ENCODE data around the gene GRIK1.

GRIK1 gene

DNA sequence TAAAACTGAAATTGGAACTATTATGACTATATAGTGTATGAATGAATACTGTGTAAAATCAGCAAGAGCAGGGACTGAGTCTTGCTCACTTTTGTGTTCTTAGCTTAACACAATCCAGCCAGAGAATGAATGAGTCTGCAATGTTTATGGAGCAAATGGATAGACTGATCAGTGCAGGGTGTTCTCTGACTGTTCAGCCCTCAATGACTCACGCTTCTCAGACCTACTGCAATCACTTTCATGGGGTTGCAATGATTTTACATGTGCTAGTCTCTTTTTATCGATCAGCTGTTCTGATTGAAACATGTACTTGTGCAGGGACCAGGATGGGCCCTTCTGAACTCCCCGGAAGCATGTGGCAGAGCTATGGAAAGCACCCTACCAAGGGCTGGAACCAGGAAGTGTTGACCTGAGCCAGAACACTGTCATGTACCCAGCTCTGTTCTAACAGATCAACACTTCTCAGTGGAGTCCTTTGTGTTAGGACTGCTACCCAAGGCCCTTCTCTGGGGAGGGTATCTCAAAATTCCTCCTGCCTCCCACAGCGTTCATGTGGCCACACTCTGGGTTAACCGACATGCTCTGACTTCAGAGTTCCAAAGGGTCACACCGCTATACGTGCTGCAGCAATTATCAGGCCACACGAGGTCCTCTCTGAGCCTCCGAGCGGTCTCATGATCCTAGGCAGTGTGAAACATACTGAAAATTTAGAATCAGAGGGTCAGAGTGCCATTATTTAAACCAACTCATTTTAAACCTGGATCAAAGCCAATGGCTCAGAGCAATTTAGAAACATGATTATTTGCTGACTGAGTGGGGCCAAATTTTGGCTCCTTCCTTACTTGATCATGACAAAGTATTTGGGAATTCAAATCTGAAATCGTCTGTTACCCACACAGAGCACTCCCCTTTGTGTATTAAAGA lies 35.2 kb downstream of the GRIK1 start:
- DNase-seq = no peak

DNA sequence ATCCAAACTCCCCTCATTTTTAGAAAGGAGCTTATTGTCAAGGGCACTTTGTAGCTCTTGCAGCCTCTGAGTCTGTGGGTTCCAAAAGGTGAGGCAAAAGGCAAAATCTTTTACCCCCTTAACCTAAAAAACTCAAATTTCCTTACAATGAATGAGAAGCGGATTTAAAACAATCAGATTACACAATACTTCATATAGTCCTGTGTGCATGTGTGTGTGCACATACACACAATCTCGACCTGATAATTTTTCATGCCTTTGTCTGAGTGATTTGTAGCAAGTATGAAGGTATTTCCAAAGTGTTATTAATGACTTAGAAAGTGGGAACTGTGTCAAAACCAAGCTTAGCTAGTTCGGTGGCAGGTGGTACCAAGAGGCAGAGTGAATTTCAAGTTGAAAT lies 42.9 kb downstream of the GRIK1 start:
- no peak for DNase-seq

DNA sequence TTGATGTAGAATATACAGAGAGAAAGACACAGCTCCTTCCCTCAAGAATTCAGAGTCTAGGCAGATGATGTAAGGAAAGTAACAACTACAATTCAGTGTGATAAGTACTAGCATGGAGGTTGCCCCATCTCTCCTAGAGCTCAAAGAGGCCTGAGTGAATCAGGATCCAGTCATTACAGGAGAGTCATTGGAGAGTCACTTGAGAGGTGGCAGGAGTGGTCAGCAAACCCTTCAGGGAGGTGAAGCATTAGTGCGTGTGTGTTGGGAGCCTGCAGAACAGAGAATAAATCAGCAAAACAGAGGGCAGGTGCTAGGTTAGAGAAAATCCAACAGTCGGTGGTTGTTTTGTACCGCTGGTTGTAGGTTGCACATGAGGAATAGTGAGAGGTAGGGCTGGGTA lies 46.1 kb downstream of the GRIK1 start:
- DNase-seq = no peak

- DNase-seq = no peak
Observed at GRCh38 chr21:29892379-29892778, 47.4 kb downstream of the GRIK1 start.

GRCh38 chr21:29888437-29888836 lies 51.4 kb downstream of the GRIK1 start:
- no peak for DNase-seq

DNA sequence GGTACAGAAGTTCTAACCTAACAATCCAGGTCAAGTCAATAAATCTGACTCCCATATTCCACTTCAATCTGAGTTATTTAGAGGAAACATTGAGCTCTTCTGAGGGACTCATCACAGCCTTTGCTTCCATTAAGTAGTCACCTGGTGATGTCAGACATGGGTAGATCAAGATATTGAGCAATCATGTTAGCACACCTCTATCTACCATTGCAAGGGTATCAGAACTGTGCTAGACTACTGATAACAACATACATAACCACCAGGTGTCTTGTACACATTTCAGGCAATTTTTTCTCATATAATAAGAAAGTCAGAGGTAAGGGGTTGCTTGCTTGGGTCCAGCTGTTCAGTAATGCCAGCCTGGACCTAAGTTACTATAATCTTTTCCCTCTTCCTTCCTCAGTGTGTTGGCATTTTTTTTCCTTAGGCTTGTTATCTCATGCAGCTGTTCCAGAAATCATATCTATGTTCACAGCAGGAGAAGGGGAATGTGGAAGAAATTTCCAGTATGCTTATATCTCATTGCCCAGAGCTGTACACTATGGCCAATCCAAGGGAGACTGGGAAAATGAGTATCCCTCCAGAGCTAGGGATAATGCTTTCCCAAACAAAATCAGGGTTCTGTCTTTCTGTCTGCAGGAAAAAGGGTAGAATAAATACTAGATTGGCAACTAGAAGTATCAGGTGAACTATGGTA lies 52.3 kb downstream of the GRIK1 start:
- DNase-seq = no peak

GRCh38 chr21:29885491-29885890 lies 54.3 kb downstream of the GRIK1 start:
- DNase-seq = no peak

DNA sequence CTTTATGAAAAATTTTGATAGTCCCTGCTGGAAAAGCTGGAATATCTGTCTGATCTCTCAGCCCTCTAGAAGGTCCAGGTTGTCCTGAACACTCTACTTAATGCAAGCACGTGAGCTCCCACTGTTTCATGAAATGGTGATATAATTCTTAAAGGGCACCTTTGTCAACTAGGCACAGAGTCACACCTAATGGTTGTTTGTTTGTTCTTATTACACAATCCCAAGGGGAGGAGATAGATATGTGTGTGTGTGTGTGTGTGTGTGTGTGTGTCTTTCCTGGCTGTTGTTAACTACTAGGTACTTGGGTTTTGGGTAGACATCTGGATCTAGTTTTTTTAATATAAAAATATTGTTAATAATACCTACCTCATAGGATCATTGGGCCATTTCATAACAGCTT lies 63.9 kb downstream of the GRIK1 start:
- DNase-seq = no peak

- DNase-seq = no peak
Observed at GRCh38 chr21:29875036-29875716, 64.6 kb downstream of the GRIK1 start.

GRCh38 chr21:29873908-29874307 lies 65.9 kb downstream of the GRIK1 start:
- no peak for DNase-seq

DNA sequence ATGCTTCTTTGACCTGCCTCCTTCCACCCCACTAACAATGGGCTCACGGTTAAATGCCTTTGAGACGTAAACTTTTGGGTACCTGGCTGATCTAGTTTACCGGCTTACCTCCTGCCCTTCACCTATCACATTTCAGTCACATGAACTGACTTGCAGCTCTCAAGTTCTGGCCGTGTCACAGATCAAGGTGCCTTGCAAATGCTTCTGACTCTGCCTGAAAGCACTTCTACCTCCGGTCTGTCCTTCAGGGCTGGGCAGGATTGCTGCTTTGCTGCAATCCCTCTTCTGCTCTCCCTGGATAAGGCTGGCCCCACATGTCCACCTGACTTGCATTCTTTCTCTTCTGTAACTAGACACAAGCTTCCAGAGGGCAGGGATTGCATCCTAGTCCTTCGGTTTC lies 69.0 kb downstream of the GRIK1 start:
- no peak for DNase-seq

DNA sequence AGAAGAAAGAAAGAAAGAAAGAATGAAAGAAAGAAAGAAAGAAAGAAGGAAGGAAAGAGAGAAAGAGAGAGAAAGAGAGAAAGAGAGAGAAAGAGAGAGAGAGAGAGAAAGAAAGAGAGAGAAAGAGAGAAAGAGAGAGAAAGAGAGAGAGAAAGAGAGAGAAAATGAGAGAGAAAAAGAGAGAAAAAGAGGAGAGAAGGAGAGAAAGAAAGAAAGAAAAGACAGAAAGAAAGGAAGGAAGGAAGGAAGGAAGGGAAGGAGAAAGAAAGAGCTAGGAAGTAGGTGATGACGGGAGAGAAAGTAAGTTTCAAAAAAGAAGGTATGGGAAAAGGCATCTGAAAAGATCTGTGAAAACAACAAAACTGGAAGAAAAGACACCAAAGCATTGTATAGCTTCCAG lies 72.0 kb downstream of the GRIK1 start:
- DNase-seq = no peak

DNA sequence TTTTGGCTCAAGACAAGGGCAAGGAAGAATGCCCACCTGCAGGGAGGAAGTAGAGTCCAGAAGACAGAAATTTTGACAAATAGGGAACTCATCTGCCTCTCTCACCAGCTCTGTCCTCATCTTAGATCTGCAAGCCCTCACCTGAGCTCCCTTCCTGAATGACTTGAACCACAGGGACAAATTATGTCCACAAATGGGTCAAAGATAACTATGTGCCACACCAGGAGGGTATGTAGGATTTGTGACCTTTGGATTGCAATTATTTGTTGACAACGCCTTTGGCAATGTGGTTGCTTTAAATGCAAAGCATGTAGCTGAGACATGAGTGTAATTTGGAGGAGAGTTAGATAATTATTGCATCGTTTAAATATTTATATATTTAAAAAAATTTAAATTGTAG lies 79.5 kb downstream of the GRIK1 start:
- DNase-seq = no peak

GRCh38 chr21:29857150-29857549 lies 82.6 kb downstream of the GRIK1 start:
- DNase-seq = no peak

DNA sequence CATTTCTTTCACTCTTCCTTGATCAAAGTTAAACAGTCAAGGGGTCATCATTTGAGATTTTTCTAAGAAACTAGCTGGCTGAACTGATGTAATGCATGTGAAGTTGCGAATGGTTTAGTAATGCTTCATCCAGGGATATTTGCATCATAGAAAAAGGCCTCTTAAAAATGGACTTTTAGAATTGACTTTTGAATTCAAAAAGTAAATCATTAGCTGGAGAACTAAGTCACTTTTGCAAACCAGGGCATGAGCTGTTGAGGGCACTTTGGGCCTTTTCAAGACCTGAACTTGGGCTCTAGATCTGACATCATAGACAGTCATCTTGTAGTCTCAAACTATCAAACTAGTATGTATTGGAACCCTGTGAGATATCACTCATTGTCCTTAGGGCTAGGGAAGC lies 85.0 kb downstream of the GRIK1 start:
- no peak for DNase-seq

- no peak for DNase-seq
Observed at GRCh38 chr21:29851611-29852010, 88.2 kb downstream of the GRIK1 start.

GRCh38 chr21:29849735-29850176 lies 90.0 kb downstream of the GRIK1 start:
- DNase-seq = no peak

DNA sequence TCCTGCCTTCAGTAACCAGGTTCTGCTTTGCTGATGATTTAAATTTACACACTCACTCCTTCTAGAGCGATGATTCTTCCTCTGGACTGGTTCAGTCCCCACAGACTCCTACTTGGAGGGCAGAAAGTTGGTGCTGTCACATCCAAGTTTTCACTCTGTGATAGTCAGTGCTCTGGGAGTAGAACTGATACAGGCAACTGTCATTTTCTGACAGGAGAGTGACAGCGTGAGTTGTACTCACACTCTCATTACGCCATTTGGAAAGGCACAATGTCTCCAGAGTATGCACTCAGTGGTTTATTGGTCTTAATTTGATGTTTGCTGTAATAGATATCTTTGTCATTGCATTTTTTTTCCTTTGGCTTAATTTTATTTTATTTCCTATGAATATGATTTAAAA lies 96.0 kb downstream of the GRIK1 start:
- no peak for DNase-seq

DNA sequence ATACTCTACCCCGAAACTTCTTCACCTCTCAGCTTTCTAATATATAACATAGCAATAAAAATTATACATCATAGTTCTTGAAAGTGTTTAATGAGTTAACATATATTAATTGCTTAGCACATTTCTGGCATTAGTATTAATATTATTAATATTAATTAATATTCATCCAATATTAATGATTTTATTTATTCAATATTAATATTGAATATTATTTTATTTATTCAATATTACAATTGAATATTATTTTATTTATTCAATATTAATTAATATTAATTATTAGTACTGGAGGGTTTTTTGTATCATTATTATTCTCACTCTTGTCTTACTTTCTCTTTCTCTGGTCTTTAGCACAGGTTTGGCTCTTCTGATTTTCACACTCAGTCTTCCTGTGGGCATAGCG lies 105.2 kb downstream of the GRIK1 start:
- DNase-seq = no peak

- DNase-seq = no peak
Observed at GRCh38 chr21:29832217-29832616, 107.6 kb downstream of the GRIK1 start.

DNA sequence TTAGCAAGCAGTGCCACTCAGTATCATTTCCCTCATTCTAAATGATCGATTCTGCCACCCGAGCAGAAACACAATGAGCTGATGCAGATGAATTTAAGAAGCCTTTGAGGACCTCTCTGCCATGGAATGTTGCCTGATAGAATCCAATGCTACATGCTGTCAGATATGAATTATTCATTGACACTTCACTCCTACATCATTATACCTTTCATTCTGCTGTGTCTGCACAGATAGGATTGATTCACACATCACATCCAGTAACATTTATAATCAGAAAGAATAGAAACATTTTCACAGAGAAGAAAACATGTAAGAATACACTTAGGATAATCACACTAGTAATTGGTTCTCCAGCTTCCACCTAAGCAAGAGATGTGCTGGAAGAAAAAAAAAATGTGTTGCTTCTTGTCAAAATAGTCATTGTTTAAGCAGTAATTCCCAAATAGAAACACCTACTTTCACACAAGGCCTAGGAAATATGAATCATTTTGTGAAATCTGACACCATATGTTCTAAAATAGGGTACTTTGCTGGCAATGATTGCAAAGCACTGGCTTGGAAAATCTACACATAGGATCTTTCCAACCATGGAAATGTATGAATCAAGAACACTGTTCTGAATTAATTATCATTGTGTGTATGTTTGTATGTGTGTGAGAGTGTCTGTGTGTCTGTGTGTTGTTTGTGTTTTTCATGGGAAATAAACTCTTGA lies 110.1 kb downstream of the GRIK1 start:
- DNase-seq = no peak

DNA sequence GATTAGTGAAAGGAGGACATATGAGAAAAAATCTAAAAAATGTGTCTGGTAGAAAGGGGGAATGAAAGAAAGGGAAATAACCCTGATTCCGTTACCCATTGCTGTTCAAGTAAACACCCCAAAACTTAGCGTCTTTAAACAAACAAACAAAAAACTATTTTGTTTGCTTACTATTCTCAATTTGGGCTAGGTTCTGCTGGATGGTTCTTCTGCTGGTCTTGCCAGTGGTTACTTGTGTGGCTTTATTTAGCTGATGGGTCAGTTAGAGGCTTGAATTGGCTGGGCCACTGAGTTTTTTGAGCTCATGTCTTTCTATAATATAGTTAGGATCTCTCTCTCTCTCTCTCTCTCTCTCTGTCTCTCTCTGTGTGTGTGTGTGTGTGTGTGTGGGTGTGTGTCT lies 112.1 kb downstream of the GRIK1 start:
- DNase-seq = no peak

- DNase-seq = no peak
Observed at GRCh38 chr21:29827236-29827635, 112.6 kb downstream of the GRIK1 start.
